HTR-8/SVneo (cell line): ENCODE data around the gene CCDC180.

ENCODE experiments used
- DNase-seq: peaks from one replicate; pipeline ENCODE4 v3.0.0; 2011; ENCODE audit warnings: low spot score, mixed read lengths; ENCODE audit not compliant: insufficient read length
- FAIRE-seq: peaks from 2 replicates; lab custom pipeline; 2011; peaks lifted over from hg19 to GRCh38; lab: Jason Lieb, UNC

The CCDC180 gene

GRCh38 chr9:97357056-97357455 is 49.6 kb downstream of the CCDC180 start:
- no peak for FAIRE-seq
- DNase-seq: no peak
